ENCODE measurements around the gene EYA4.

- TF ChIP-seq CTCF (IDR thresholded peaks at IDR 0.05; ENCODE audit: insufficient read depth, low read depth, low read length) = no peak
- TF ChIP-seq EZH2 (IDR thresholded peaks at IDR 0.05; ENCODE audit: insufficient read depth, low read length) = no peak
These were observed 330.5 kb downstream of the EYA4 start for GRCh38 chr6:133571681-133572080.
